ENCODE data around the gene CPSF7. TPM values are rescaled to one million over a fixed set of nuclear protein-coding genes. Genes with fewer than 3 reads are reported as not detected.

Gene CPSF7
- total and polyA plus RNA-seq, 2 experiments from 2014 or later: 27.1 to 42.3 TPM

GRCh38 chr11:61403658-61404057 is 26.1 kb downstream of the CPSF7 start:
- Histone ChIP-seq H3K4me3 (no peak overlapping the region), H3K9ac (no peak overlapping the region), H3K9me3 (ENCODE audit: low read depth) (no peaks in the 10 kb centered on the region), H3K79me2 (ENCODE audit: insufficient read depth) (peaks cover 18% of the 10 kb centered on the region; the same call in 1 of the 2 replicates), H3K4me2 (ENCODE audit: unreplicated experiment) (no peak overlapping the region), H3K27ac (no peak overlapping the region), H3F3A (ENCODE audit: insufficient read depth) (peaks cover 59% of the 10 kb centered on the region), H4K20me1 (ENCODE audit: insufficient read depth) (no peaks in the 10 kb centered on the region), H3K9me2 (ENCODE audit: insufficient read depth) (no peaks in the 10 kb centered on the region), H3K4me1 (ENCODE audit: insufficient read depth) (no peaks in the 10 kb centered on the region), H3K27me3 (replicated peaks; ENCODE audit: insufficient read depth) (no peaks in the 10 kb centered on the region), H3K36me3 (ENCODE audit: low read depth) (peaks cover 55% of the 10 kb centered on the region), H2AFZ (no peak overlapping the region)
- no peak for TF ChIP-seq EZH2 (IDR thresholded peaks at IDR 0.05; ENCODE audit: insufficient read depth, poor library complexity, severe bottlenecking)
- TF ChIP-seq EZH2phosphoT487 (IDR thresholded peaks at IDR 0.05; ENCODE audit: insufficient read depth, low read depth): no peak
- in situ Hi-C loops (cut with MboI): no loop called here
- WGBS, 2 experiments (ENCODE audit: low coverage in 1 of 2, low lambda C conversion rate in 2 of 2, missing lambda C conversion rate in 2 of 2): 92 to 97% methylated on average over 1 of the region's 1 CpG
- DNase-seq: no peak

- Histone ChIP-seq H3K27ac (no peak overlapping the region), H3K9me3 (ENCODE audit: low read depth) (no peaks in the 10 kb centered on the region), H3K27me3 (replicated peaks; ENCODE audit: insufficient read depth) (no peaks in the 10 kb centered on the region), H3K79me2 (ENCODE audit: insufficient read depth) (0 out of 2 replicates have a peak, but pooled peaks cover 3% of the 10 kb centered on the region), H3K4me3 (no peak overlapping the region), H3K4me1 (ENCODE audit: insufficient read depth) (no peaks in the 10 kb centered on the region), H4K20me1 (ENCODE audit: insufficient read depth) (no peaks in the 10 kb centered on the region), H3F3A (ENCODE audit: insufficient read depth) (peaks cover 54% of the 10 kb centered on the region), H3K4me2 (ENCODE audit: unreplicated experiment) (no peak overlapping the region), H3K9ac (no peak overlapping the region), H3K9me2 (ENCODE audit: insufficient read depth) (no peaks in the 10 kb centered on the region), H2AFZ (no peak overlapping the region), H3K36me3 (ENCODE audit: low read depth) (peaks cover 39% of the 10 kb centered on the region; the same call in 1 of the 2 replicates)
- WGBS, 2 experiments (ENCODE audit: low coverage in 1 of 2, low lambda C conversion rate in 2 of 2, missing lambda C conversion rate in 2 of 2): 100% methylated on average over 2 of the region's 2 CpGs
- no peak for DNase-seq
- TF ChIP-seq EZH2phosphoT487 (IDR thresholded peaks at IDR 0.05; ENCODE audit: insufficient read depth, low read depth): no peak
- no peak for TF ChIP-seq EZH2 (IDR thresholded peaks at IDR 0.05; ENCODE audit: insufficient read depth, poor library complexity, severe bottlenecking)
- in situ Hi-C loops (cut with MboI): no loop called here
Observed at GRCh38 chr11:61401573-61401972, 28.2 kb downstream of the CPSF7 start.

- Histone ChIP-seq H2AFZ (no peak overlapping the region), H4K20me1 (ENCODE audit: insufficient read depth) (no peaks in the 10 kb centered on the region), H3K27ac (no peak overlapping the region), H3K4me2 (ENCODE audit: unreplicated experiment) (no peak overlapping the region), H3K9me2 (ENCODE audit: insufficient read depth) (no peaks in the 10 kb centered on the region), H3K9ac (no peak overlapping the region), H3F3A (ENCODE audit: insufficient read depth) (peaks cover 52% of the 10 kb centered on the region), H3K9me3 (ENCODE audit: low read depth) (no peaks in the 10 kb centered on the region), H3K4me1 (ENCODE audit: insufficient read depth) (no peaks in the 10 kb centered on the region), H3K36me3 (ENCODE audit: low read depth) (peaks cover 39% of the 10 kb centered on the region; the same call in 1 of the 2 replicates), H3K27me3 (replicated peaks; ENCODE audit: insufficient read depth) (no peaks in the 10 kb centered on the region), H3K4me3 (no peak overlapping the region), H3K79me2 (ENCODE audit: insufficient read depth) (0 out of 2 replicates have a peak, but pooled peaks cover 3% of the 10 kb centered on the region)
- no peak for DNase-seq
- TF ChIP-seq EZH2 (IDR thresholded peaks at IDR 0.05; ENCODE audit: insufficient read depth, poor library complexity, severe bottlenecking): no peak
- TF ChIP-seq EZH2phosphoT487 (IDR thresholded peaks at IDR 0.05; ENCODE audit: insufficient read depth, low read depth): no peak
- in situ Hi-C loops (cut with MboI): no loop called here
- 95 to 98% methylated on average over 2 of the region's 2 CpGs for WGBS, 2 experiments (ENCODE audit: low coverage in 1 of 2, low lambda C conversion rate in 2 of 2, missing lambda C conversion rate in 2 of 2)
Observed at GRCh38 chr11:61401173-61401572, 28.6 kb downstream of the CPSF7 start.

- WGBS, 2 experiments (ENCODE audit: low coverage in 1 of 2, low lambda C conversion rate in 2 of 2, missing lambda C conversion rate in 2 of 2): 1% methylated on average over 11 to 15 of the region's 15 CpGs
- H3F3A ChIP-seq (ENCODE audit: insufficient read depth): peaks cover 6% of the 10 kb centered on the region; the same call in 1 of the 2 replicates
- peak overlapping the region; percentile 90 for H3K9ac ChIP-seq
- no peaks in the 10 kb centered on the region for H3K27me3 ChIP-seq (replicated peaks; ENCODE audit: insufficient read depth)
- no peaks in the 10 kb centered on the region for H3K9me3 ChIP-seq (ENCODE audit: low read depth)
- H3K4me2 ChIP-seq (ENCODE audit: unreplicated experiment): peak overlapping the region; percentile 97
- in situ Hi-C loops (cut with MboI): loop anchor here (5.0 kb wide), 1 partner anchor 49 kb away; no protein-coding TSS in a partner anchor
- peak overlapping the region; percentile 37 for H3K27ac ChIP-seq
- peak; percentile 57 for DNase-seq
- H3K36me3 ChIP-seq (ENCODE audit: low read depth): peaks cover 14% of the 10 kb centered on the region; the same call in 1 of the 2 replicates
- peaks cover 8% of the 10 kb centered on the region for H3K4me1 ChIP-seq (ENCODE audit: insufficient read depth)
- peak overlapping the region; percentile 99 for H2AFZ ChIP-seq
- no peaks in the 10 kb centered on the region for H3K9me2 ChIP-seq (ENCODE audit: insufficient read depth)
- no peak for TF ChIP-seq EZH2phosphoT487 (IDR thresholded peaks at IDR 0.05; ENCODE audit: insufficient read depth, low read depth)
- peak overlapping the region; percentile 87 for H3K4me3 ChIP-seq
- H4K20me1 ChIP-seq (ENCODE audit: insufficient read depth): no peaks in the 10 kb centered on the region
- H3K79me2 ChIP-seq (ENCODE audit: insufficient read depth): peaks cover 12% of the 10 kb centered on the region; the same call in 1 of the 2 replicates
Observed at GRCh38 chr11:61392981-61393595, 36.7 kb downstream of the CPSF7 start.
